Neural progenitor cell (in vitro differentiated cells): Measurements from ENCODE around the gene KNDC1. TPM values are rescaled to one million over a fixed set of nuclear protein-coding genes. Genes with fewer than 3 reads are reported as not detected.

Experiments
- DNase-seq: peaks from one replicate; pipeline ENCODE4 v3.0.0-alpha.2; 2016; ENCODE audit warnings: low spot score
- H2AFZ ChIP-seq: fragments of 200-600 bp; sonication (generic); replicated peaks from 2 replicates; pipeline ENCODE4 v1.6.1; 2016; ENCODE audit warnings: antibody characterized with exemption
- H3F3A ChIP-seq: fragments of 200-600 bp; sonication (generic); 2 replicates; pipeline ENCODE4 v1.6.1; 2016; ENCODE audit warnings: antibody characterized with exemption, low read depth
- H3K27ac ChIP-seq: fragments of 200-600 bp; sonication (generic); 2 replicates; pipeline ENCODE4 v1.5.1; 2016; ENCODE audit warnings: mild to moderate bottlenecking
- H3K27me3 ChIP-seq: fragments of 200-600 bp; sonication (generic); 2 replicates; pipeline ENCODE4 v1.6.1; 2016; ENCODE audit warnings: mild to moderate bottlenecking, moderate library complexity
- H3K36me3 ChIP-seq: fragments of 200-600 bp; sonication (generic); 2 replicates; pipeline ENCODE4 v1.5.1; 2016
- H3K4me1 ChIP-seq: fragments of 200-600 bp; sonication (generic); 2 replicates; pipeline ENCODE4 v1.6.1; 2016; ENCODE audit warnings: mixed run types
- H3K4me2 ChIP-seq: fragments of 200-600 bp; sonication (generic); 2 replicates; pipeline ENCODE4 v1.6.1; 2016
- H3K4me3 ChIP-seq: fragments of 200-600 bp; sonication (generic); 2 replicates; pipeline ENCODE4 v1.5.1; 2016
- H3K79me2 ChIP-seq: fragments of 200-600 bp; sonication (generic); 2 replicates; pipeline ENCODE4 v1.6.1; 2016; ENCODE audit warnings: low read depth
- H3K9ac ChIP-seq: fragments of 200-600 bp; sonication (generic); 2 replicates; pipeline ENCODE4 v1.6.1; 2016
- H3K9me3 ChIP-seq: fragments of 200-600 bp; sonication (generic); 2 replicates; pipeline ENCODE4 v1.5.1; 2016; ENCODE audit warnings: low read depth
- H4K20me1 ChIP-seq: fragments of 200-600 bp; sonication (generic); 2 replicates; pipeline ENCODE4 v1.6.1; 2016; ENCODE audit warnings: low read depth
- H3K27ac Mint-ChIP-seq: 3 replicates; pipeline ENCODE4 v1.8.0; 2021; ENCODE audit warnings: mixed read lengths
- H3K27me3 Mint-ChIP-seq: 2 replicates; pipeline ENCODE4 v1.8.0; 2022; ENCODE audit warnings: low read depth, mild to moderate bottlenecking, inconsistent platforms, moderate library complexity, mixed read lengths; ENCODE audit not compliant: insufficient read depth
- H3K36me3 Mint-ChIP-seq: 3 replicates; pipeline ENCODE4 v1.8.0; 2021; ENCODE audit warnings: mixed read lengths
- H3K4me1 Mint-ChIP-seq: 3 replicates; pipeline ENCODE4 v1.8.0; 2021; ENCODE audit warnings: mixed read lengths
- H3K4me3 Mint-ChIP-seq: 3 replicates; pipeline ENCODE4 v1.8.0; 2021; ENCODE audit warnings: mild to moderate bottlenecking, moderate library complexity, mixed read lengths
- H3K9me3 Mint-ChIP-seq: 3 replicates; pipeline ENCODE4 v1.8.0; 2020; ENCODE audit warnings: mixed read lengths
- CTCF ChIP-seq: fragments of 200-600 bp; sonication (generic); IDR thresholded peaks from 2 replicates; pipeline ENCODE4 v1.5.1; 2017; ENCODE audit warnings: antibody characterized with exemption, mild to moderate bottlenecking
- EZH2 ChIP-seq: fragments of 200-600 bp; sonication (generic); IDR thresholded peaks from 2 replicates; pipeline ENCODE4 v1.6.1; 2017; ENCODE audit warnings: antibody characterized with exemption, mild to moderate bottlenecking, moderate library complexity
- EZH2phosphoT487 ChIP-seq: fragments of 200-600 bp; sonication (generic); IDR thresholded peaks from 2 replicates; pipeline ENCODE4 v1.6.1; 2017; ENCODE audit warnings: antibody characterized with exemption
- total RNA-seq: library from RNA; depleted of rRNA; stranded (reverse); fragments of >200 nt; gene quantifications from 2 replicates; pipeline ENCODE4 v1.2.3, GENCODE V29; 2015; ENCODE audit warnings: low replicate concordance

Gene KNDC1
- total RNA-seq, 1 donor from 2014 or later, result 1.8 TPM

DNA sequence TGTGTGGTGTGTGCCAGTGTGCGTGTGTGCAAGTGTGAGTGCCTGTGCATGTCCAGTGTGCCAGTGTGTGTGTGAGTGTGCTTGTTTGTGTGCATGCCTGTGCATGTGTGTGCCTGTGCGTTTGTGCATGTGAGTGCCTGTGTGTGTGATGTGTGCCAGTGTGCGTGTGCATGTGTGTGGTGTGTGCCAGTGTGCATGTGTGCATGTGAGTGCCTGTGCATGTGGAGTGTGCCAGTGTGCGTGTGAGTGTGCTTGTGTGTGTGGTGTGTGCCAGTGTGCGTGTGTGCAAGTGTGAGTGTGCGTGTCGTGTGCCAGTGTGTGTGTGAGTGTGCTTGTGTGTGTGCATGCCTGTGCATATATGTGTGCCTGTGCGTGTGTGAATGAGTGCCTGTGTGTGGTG is 38.5 kb upstream of the KNDC1 start:
- TF ChIP-seq EZH2, result no peak
- TF ChIP-seq EZH2phosphoT487, result no peak
- TF ChIP-seq CTCF, result no peak
- H3K4me1 Mint-ChIP-seq, result no peaks in the 10 kb centered on the region
- peaks cover 14% of the 10 kb centered on the region for H3K27me3 Mint-ChIP-seq
- Histone ChIP-seq H3K27me3 (peaks cover 27% of the 10 kb centered on the region), H2AFZ (no peak overlapping the region), H3K9ac (no peak overlapping the region), H3F3A (no peaks in the 10 kb centered on the region), H3K27ac (no peak overlapping the region), H4K20me1 (no peaks in the 10 kb centered on the region), H3K79me2 (no peaks in the 10 kb centered on the region), H3K4me3 (no peak overlapping the region), H3K9me3 (no peaks in the 10 kb centered on the region), H3K4me2 (no peak overlapping the region), H3K36me3 (no peaks in the 10 kb centered on the region), H3K4me1 (no peaks in the 10 kb centered on the region)
- no peak overlapping the region for H3K27ac Mint-ChIP-seq
- no peak for DNase-seq
- H3K36me3 Mint-ChIP-seq, result no peaks in the 10 kb centered on the region
- H3K9me3 Mint-ChIP-seq, result peaks cover 10% of the 10 kb centered on the region
- H3K4me3 Mint-ChIP-seq, result no peak overlapping the region

DNA sequence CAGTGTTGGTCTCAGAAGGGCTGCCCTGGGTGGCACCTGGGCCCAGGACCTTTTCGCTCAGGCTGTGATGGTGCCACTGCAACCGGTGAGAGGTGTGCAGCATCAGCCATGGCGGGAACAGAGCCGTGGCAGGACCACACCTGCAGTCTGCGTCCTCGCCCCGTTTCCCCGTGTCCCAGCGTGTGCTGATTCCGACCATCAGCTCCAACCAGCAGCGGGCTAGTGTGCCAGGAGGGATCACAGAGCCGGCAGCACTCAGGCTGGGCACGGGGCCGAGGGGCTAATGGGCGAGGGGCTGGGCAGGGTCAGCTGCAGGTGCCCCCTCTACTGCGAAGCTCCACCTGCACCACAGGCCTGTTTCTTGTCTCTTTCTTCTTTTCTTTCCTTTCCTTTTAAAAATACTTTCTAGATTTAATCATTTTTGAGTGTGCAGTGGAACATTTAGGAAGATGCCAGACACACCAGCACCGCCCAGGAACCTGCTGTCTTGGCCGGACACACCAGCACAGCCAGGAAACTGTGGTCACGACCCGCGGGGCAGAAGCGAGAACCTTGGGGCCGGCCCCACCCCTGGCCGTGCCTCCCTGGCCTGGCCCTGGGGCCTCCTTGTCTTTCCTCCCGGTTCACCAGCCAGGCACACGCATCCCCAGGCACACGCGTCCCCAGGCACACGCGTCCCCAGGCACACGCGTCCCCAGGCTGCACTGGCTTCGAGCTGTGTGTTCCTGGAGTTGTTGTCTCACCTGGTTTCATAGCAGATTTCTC is 37.7 kb upstream of the KNDC1 start:
- peaks cover 14% of the 10 kb centered on the region for H3K27me3 Mint-ChIP-seq
- H3K4me1 Mint-ChIP-seq, result no peaks in the 10 kb centered on the region
- no peak overlapping the region for H3K4me3 ChIP-seq
- no peaks in the 10 kb centered on the region for H4K20me1 ChIP-seq
- TF ChIP-seq CTCF (no peak), EZH2phosphoT487 (no peak), EZH2 (no peak)
- no peak overlapping the region for H3K27ac Mint-ChIP-seq
- no peaks in the 10 kb centered on the region for H3K4me1 ChIP-seq
- H3K36me3 ChIP-seq, result no peaks in the 10 kb centered on the region
- H3K79me2 ChIP-seq, result no peaks in the 10 kb centered on the region
- no peaks in the 10 kb centered on the region for H3K9me3 ChIP-seq
- peaks cover 10% of the 10 kb centered on the region for H3K9me3 Mint-ChIP-seq
- no peak overlapping the region for H2AFZ ChIP-seq
- DNase-seq, result no peak
- H3K9ac ChIP-seq, result no peak overlapping the region
- H3F3A ChIP-seq, result no peaks in the 10 kb centered on the region
- no peak overlapping the region for H3K4me3 Mint-ChIP-seq
- peaks cover 27% of the 10 kb centered on the region for H3K27me3 ChIP-seq
- no peak overlapping the region for H3K27ac ChIP-seq
- H3K36me3 Mint-ChIP-seq, result no peaks in the 10 kb centered on the region
- H3K4me2 ChIP-seq, result no peak overlapping the region

GRCh38 chr10:133123050-133123745 is 36.8 kb upstream of the KNDC1 start:
- H3K27ac ChIP-seq, result no peak overlapping the region
- H3K27me3 ChIP-seq, result peaks cover 27% of the 10 kb centered on the region
- H3K4me1 Mint-ChIP-seq, result no peaks in the 10 kb centered on the region
- H3K4me3 ChIP-seq, result no peak overlapping the region
- H3K36me3 ChIP-seq, result no peaks in the 10 kb centered on the region
- no peaks in the 10 kb centered on the region for H3K36me3 Mint-ChIP-seq
- TF ChIP-seq CTCF (no peak), EZH2 (no peak), EZH2phosphoT487 (no peak)
- H4K20me1 ChIP-seq, result no peaks in the 10 kb centered on the region
- no peaks in the 10 kb centered on the region for H3K4me1 ChIP-seq
- no peaks in the 10 kb centered on the region for H3K9me3 ChIP-seq
- H3K4me3 Mint-ChIP-seq, result no peak overlapping the region
- H3K79me2 ChIP-seq, result no peaks in the 10 kb centered on the region
- DNase-seq, result no peak
- no peak overlapping the region for H3K4me2 ChIP-seq
- H3K9me3 Mint-ChIP-seq, result peaks cover 10% of the 10 kb centered on the region
- H3K27me3 Mint-ChIP-seq, result peaks cover 12% of the 10 kb centered on the region
- no peak overlapping the region for H3K9ac ChIP-seq
- H3F3A ChIP-seq, result no peaks in the 10 kb centered on the region
- H2AFZ ChIP-seq, result no peak overlapping the region
- H3K27ac Mint-ChIP-seq, result no peak overlapping the region
